Measurements from ENCODE around the gene HOXA5. TPM values are rescaled to one million over a fixed set of nuclear protein-coding genes. Genes with fewer than 3 reads are reported as not detected.
A peak's percentile ranks its signal among the peaks of the same experiment; 100 is the strongest.

Gene HOXA5
- total and polyA plus RNA-seq, 9 donors, result 7.1 to 16.6 (median 9.4) TPM

DNA sequence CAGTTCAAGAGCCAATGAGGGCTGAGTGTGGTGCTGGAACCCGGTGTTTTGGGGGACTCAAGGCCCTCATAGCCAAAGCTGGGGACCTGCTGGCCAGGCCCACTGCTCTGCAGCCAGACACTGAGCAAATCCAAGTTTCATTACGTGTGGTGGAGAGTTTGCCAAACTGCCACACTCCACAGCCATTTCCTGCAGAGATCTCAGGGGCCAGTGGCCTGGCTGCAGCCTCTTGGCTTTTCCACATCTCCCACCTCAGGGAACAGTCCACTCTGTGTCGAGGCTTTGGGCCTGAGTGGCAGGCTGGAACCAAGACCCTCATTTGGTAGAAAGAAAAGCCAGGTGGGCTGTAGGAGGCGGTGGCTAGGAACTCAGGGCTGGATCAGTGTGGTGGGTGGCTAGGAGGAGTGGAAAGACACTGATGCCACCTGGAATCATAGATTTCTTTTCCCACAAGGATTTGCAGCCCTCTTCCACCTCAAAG, 38.4 kb upstream of the HOXA5 start:
- no CpG with 5 or more reads among the region's 4 CpGs for WGBS (ENCODE audit: insufficient coverage)
- Histone ChIP-seq H3K9me3 (replicated peaks; ENCODE audit: control insufficient read depth, low read depth, low read length) (no peaks in the 10 kb centered on the region), H3K4me1 (ENCODE audit: control insufficient read depth, insufficient read depth, low read length) (peaks cover 72% of the 10 kb centered on the region), H3K4me3 (ENCODE audit: low read length) (no peak overlapping the region), H3K27ac (ENCODE audit: low read length) (peak overlapping the region; percentile 87), H3K27me3 (ENCODE audit: control insufficient read depth, insufficient read depth, low read length) (peaks cover 73% of the 10 kb centered on the region), H3K36me3 (ENCODE audit: control insufficient read depth, insufficient read depth, low read length) (no peaks in the 10 kb centered on the region)
- peak; percentile 46 for DNase-seq

GRCh38 chr7:27180431-27181420, 37.2 kb upstream of the HOXA5 start:
- WGBS (ENCODE audit: insufficient coverage), result 46% methylated on average over 4 of the region's 12 CpGs
- H3K27me3 ChIP-seq (ENCODE audit: control insufficient read depth, insufficient read depth, low read length), result peaks cover 73% of the 10 kb centered on the region
- peaks cover 76% of the 10 kb centered on the region for H3K4me1 ChIP-seq (ENCODE audit: control insufficient read depth, insufficient read depth, low read length)
- H3K36me3 ChIP-seq (ENCODE audit: control insufficient read depth, insufficient read depth, low read length), result no peaks in the 10 kb centered on the region
- DNase-seq, result peak; percentile 50
- H3K4me3 ChIP-seq (ENCODE audit: low read length), result no peak overlapping the region
- peak overlapping the region; percentile 96 for H3K27ac ChIP-seq (ENCODE audit: low read length)
- H3K9me3 ChIP-seq (replicated peaks; ENCODE audit: control insufficient read depth, low read depth, low read length), result no peaks in the 10 kb centered on the region

DNA sequence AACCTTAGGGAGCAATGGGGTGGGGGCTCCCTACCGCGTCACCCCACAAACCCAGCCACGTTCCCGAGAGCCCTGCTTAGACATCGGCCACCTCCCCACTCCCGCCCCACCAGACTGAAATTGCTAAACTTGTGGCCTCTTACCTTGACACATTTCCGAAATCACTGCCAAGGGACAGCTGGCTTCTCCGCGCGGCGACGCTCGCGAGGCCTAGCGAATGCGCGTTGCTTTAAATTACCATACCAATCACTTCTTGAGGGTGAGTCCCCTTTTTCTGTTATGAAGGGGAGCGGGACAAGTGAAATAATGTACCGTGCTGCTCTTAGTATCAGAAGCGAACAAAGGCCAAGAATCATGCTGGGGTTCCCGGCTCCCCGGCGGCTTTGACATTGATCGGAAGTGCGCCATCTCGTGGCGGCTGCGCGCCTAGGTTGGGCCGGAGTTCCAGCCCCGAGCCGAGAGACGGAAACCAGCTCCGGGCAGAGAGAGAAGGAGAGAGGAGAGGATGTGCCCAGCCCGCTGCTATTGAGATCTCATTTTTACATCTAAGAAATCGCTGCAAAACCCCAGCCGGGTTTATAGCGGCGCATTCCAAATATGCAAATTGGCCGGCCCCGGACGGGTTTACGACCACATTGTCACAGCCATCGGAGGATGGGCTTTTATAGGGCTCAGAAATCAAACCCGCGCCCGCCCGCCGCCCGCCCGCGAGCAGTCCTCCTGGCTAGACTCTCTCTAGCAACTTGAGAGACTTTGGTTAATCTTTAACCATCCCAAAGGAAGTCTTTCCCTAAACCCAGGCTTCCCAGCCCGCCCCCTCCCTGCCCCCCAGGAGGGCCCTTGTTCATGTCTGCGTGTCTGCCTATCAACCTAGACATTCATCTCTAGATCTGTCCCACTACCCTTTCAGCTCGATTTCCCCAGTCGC, 36.3 kb upstream of the HOXA5 start:
- Histone ChIP-seq H3K4me1 (ENCODE audit: control insufficient read depth, insufficient read depth, low read length) (peaks cover 78% of the 10 kb centered on the region), H3K27ac (ENCODE audit: low read length) (peak overlapping the region; percentile 96), H3K4me3 (ENCODE audit: low read length) (peak overlapping the region; percentile 62), H3K9me3 (replicated peaks; ENCODE audit: control insufficient read depth, low read depth, low read length) (no peaks in the 10 kb centered on the region), H3K36me3 (ENCODE audit: control insufficient read depth, insufficient read depth, low read length) (no peaks in the 10 kb centered on the region), H3K27me3 (ENCODE audit: control insufficient read depth, insufficient read depth, low read length) (peaks cover 71% of the 10 kb centered on the region)
- 7% methylated on average over 41 of the region's 56 CpGs for WGBS (ENCODE audit: insufficient coverage)
- peak; percentile 94 for DNase-seq

GRCh38 chr7:27179030-27179429, 35.5 kb upstream of the HOXA5 start:
- H3K4me1 ChIP-seq (ENCODE audit: control insufficient read depth, insufficient read depth, low read length), result peaks cover 80% of the 10 kb centered on the region
- peaks cover 72% of the 10 kb centered on the region for H3K27me3 ChIP-seq (ENCODE audit: control insufficient read depth, insufficient read depth, low read length)
- no peaks in the 10 kb centered on the region for H3K9me3 ChIP-seq (replicated peaks; ENCODE audit: control insufficient read depth, low read depth, low read length)
- H3K36me3 ChIP-seq (ENCODE audit: control insufficient read depth, insufficient read depth, low read length), result no peaks in the 10 kb centered on the region
- H3K4me3 ChIP-seq (ENCODE audit: low read length), result peak overlapping the region; percentile 62
- 15% methylated on average over 9 of the region's 14 CpGs for WGBS (ENCODE audit: insufficient coverage)
- peak; percentile 72 for DNase-seq
- peak overlapping the region; percentile 96 for H3K27ac ChIP-seq (ENCODE audit: low read length)

- DNase-seq, result peak; percentile 76
- Histone ChIP-seq H3K36me3 (ENCODE audit: control insufficient read depth, insufficient read depth, low read length) (no peaks in the 10 kb centered on the region), H3K4me1 (ENCODE audit: control insufficient read depth, insufficient read depth, low read length) (peaks cover 75% of the 10 kb centered on the region), H3K4me3 (ENCODE audit: low read length) (peak overlapping the region; percentile 62), H3K27ac (ENCODE audit: low read length) (peak overlapping the region; percentile 96), H3K9me3 (replicated peaks; ENCODE audit: control insufficient read depth, low read depth, low read length) (no peaks in the 10 kb centered on the region), H3K27me3 (ENCODE audit: control insufficient read depth, insufficient read depth, low read length) (peaks cover 66% of the 10 kb centered on the region)
- WGBS (ENCODE audit: insufficient coverage), result 38% methylated on average over 3 of the region's 6 CpGs
These were observed 34.9 kb upstream of the HOXA5 start for GRCh38 chr7:27178366-27178765.

DNA sequence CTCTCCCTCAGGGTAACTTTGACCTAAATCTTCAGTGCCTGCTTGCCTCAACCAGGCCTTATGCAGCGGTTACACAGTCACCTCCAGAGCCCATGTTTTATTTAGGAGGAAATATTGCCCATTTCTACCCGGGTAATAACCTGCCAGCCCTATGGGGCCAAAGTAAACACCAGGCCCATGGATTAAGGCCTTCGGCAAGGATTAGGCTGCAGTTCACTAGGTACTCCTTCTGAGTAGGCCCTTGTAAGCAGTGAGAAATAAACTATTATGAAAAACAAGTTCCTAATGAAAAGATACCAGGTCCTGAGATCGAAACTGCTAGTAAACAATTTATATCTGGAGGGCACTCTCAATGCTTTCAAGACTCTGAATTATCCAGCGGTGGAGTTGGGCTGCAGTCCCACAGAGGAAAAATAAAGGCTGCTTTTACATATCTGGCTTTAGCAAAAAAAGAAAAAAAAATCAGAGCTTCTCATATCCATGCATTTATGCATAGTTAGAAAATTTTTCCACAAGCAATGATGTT, 34.4 kb upstream of the HOXA5 start:
- DNase-seq, result peak; percentile 47
- Histone ChIP-seq H3K9me3 (replicated peaks; ENCODE audit: control insufficient read depth, low read depth, low read length) (no peaks in the 10 kb centered on the region), H3K4me1 (ENCODE audit: control insufficient read depth, insufficient read depth, low read length) (peaks cover 70% of the 10 kb centered on the region), H3K36me3 (ENCODE audit: control insufficient read depth, insufficient read depth, low read length) (no peaks in the 10 kb centered on the region), H3K27ac (ENCODE audit: low read length) (peak overlapping the region; percentile 96), H3K4me3 (ENCODE audit: low read length) (peak overlapping the region; percentile 62), H3K27me3 (ENCODE audit: control insufficient read depth, insufficient read depth, low read length) (peaks cover 64% of the 10 kb centered on the region)
- WGBS (ENCODE audit: insufficient coverage), result no CpG with 5 or more reads among the region's 5 CpGs

- Histone ChIP-seq H3K4me3 (ENCODE audit: low read length) (peak overlapping the region; percentile 62), H3K36me3 (ENCODE audit: control insufficient read depth, insufficient read depth, low read length) (peaks cover 1% of the 10 kb centered on the region), H3K4me1 (ENCODE audit: control insufficient read depth, insufficient read depth, low read length) (peaks cover 69% of the 10 kb centered on the region), H3K9me3 (replicated peaks; ENCODE audit: control insufficient read depth, low read depth, low read length) (no peaks in the 10 kb centered on the region), H3K27ac (ENCODE audit: low read length) (peak overlapping the region; percentile 96), H3K27me3 (ENCODE audit: control insufficient read depth, insufficient read depth, low read length) (peaks cover 64% of the 10 kb centered on the region)
- DNase-seq, result peak; percentile 66
- WGBS (ENCODE audit: insufficient coverage), result 25% methylated on average over 12 of the region's 22 CpGs
These were observed 33.7 kb upstream of the HOXA5 start for GRCh38 chr7:27176962-27177794.

- H3K36me3 ChIP-seq (ENCODE audit: control insufficient read depth, insufficient read depth, low read length), result peaks cover 8% of the 10 kb centered on the region
- no peaks in the 10 kb centered on the region for H3K9me3 ChIP-seq (replicated peaks; ENCODE audit: control insufficient read depth, low read depth, low read length)
- H3K4me3 ChIP-seq (ENCODE audit: low read length), result peak overlapping the region; percentile 44
- H3K27me3 ChIP-seq (ENCODE audit: control insufficient read depth, insufficient read depth, low read length), result peaks cover 65% of the 10 kb centered on the region
- 24% methylated on average over 2 of the region's 3 CpGs for WGBS (ENCODE audit: insufficient coverage)
- peaks cover 66% of the 10 kb centered on the region for H3K4me1 ChIP-seq (ENCODE audit: control insufficient read depth, insufficient read depth, low read length)
- peak overlapping the region; percentile 96 for H3K27ac ChIP-seq (ENCODE audit: low read length)
- no peak for DNase-seq
These were observed 33.0 kb upstream of the HOXA5 start for GRCh38 chr7:27176524-27176845.

Data from muscle of leg (tissue), 11 donors.